Muscle layer of duodenum (tissue), 2 donors: Measurements from ENCODE around the gene BMP5.
"Not testable (repeated sequence)": the region's sequence is repeated elsewhere in the genome, so short reads cannot be mapped to it uniquely, and the experiment has no call there.

ENCODE experiments used
- H3K27ac ChIP-seq: one replicate; pipeline ENCODE4 v1.7.0; 2013; ENCODE audit warnings: mild to moderate bottlenecking, low read length
- H3K27me3 ChIP-seq: one replicate; pipeline ENCODE4 v1.7.0; 2013; ENCODE audit warnings: low read depth, mild to moderate bottlenecking, control low read depth, low read length
- H3K36me3 ChIP-seq, 2 donors: one replicate each; pipeline ENCODE4 v1.7.0; 2013; ENCODE audit warnings: low read length in 2 of 2, control low read depth in 1 of 2, mild to moderate bottlenecking in 1 of 2; ENCODE audit not compliant: insufficient read depth in 2 of 2, control insufficient read depth in 1 of 2
- H3K4me1 ChIP-seq, 2 donors: one replicate each; pipeline ENCODE4 v1.7.0; 2013; ENCODE audit warnings: low read length in 2 of 2, mild to moderate bottlenecking in 2 of 2, control low read depth in 1 of 2, moderate library complexity in 1 of 2; ENCODE audit not compliant: insufficient read depth in 2 of 2, control insufficient read depth in 1 of 2
- H3K4me3 ChIP-seq, 2 donors: one replicate each; pipeline ENCODE4 v1.7.0; 2013; ENCODE audit warnings: low read length in 2 of 2, low read depth in 1 of 2, mild to moderate bottlenecking in 1 of 2
- H3K9me3 ChIP-seq, 2 donors: one replicate each; pipeline ENCODE4 v1.7.0; 2013; ENCODE audit warnings: low read length in 2 of 2, control low read depth in 1 of 2, mild to moderate bottlenecking in 1 of 2; ENCODE audit not compliant: control insufficient read depth in 1 of 2
- donor health status: healthy.

Gene BMP5

GRCh38 chr6:55875400-55875799 is at the start of gene BMP5:
Gene BMP5 (minus strand): TSS chr6:55875590. CDS start chr6:55874865, 725 bp downstream.
- Histone ChIP-seq H3K4me1 (no peaks in the 10 kb centered on the region), H3K27me3 (no peaks in the 10 kb centered on the region), H3K9me3 (no peaks in the 10 kb centered on the region), H3K27ac (peak within 1 kb of the TSS; percentile 24), H3K36me3 (no peaks in the 10 kb centered on the region), H3K4me3 (peak within 1 kb of the TSS in 1 of 2 donors; percentile 28)

GRCh38 chr6:55922406-55922805 is 47.0 kb upstream of the BMP5 start:
- no peak overlapping the region for H3K4me3 ChIP-seq
- no peaks in the 10 kb centered on the region for H3K36me3 ChIP-seq
- H3K4me1 ChIP-seq: no peaks in the 10 kb centered on the region
- no peaks in the 10 kb centered on the region for H3K9me3 ChIP-seq
- no peak overlapping the region for H3K27ac ChIP-seq
- no peaks in the 10 kb centered on the region for H3K27me3 ChIP-seq

GRCh38 chr6:55919716-55920308 is 44.4 kb upstream of the BMP5 start:
- no peaks in the 10 kb centered on the region for H3K27me3 ChIP-seq
- no peak overlapping the region for H3K4me3 ChIP-seq

GRCh38 chr6:55918639-55919038 is 43.2 kb upstream of the BMP5 start:
- Histone ChIP-seq H3K27me3 (no peaks in the 10 kb centered on the region), H3K4me3 (no peak overlapping the region), H3K4me1 (no peaks in the 10 kb centered on the region), H3K27ac (no peak overlapping the region), H3K9me3 (no peaks in the 10 kb centered on the region), H3K36me3 (no peaks in the 10 kb centered on the region)

More at GRCh38 chr6:55919716-55920308, 44.4 kb upstream of the BMP5 start:
- Histone ChIP-seq H3K4me1 (no peaks in the 10 kb centered on the region), H3K27ac (no peak overlapping the region), H3K36me3 (no peaks in the 10 kb centered on the region), H3K9me3 (no peaks in the 10 kb centered on the region)

GRCh38 chr6:55917751-55918415 is 42.5 kb upstream of the BMP5 start:
- Histone ChIP-seq H3K9me3 (no peaks in the 10 kb centered on the region), H3K27me3 (no peaks in the 10 kb centered on the region), H3K27ac (no peak overlapping the region), H3K36me3 (no peaks in the 10 kb centered on the region), H3K4me3 (no peak overlapping the region), H3K4me1 (no peaks in the 10 kb centered on the region)

- H3K9me3 ChIP-seq: no peaks in the 10 kb centered on the region
- no peak overlapping the region for H3K4me3 ChIP-seq
- H3K36me3 ChIP-seq: no peaks in the 10 kb centered on the region
- H3K4me1 ChIP-seq: no peaks in the 10 kb centered on the region
- no peak overlapping the region for H3K27ac ChIP-seq
- no peaks in the 10 kb centered on the region for H3K27me3 ChIP-seq
Observed at GRCh38 chr6:55916188-55916587, 40.8 kb upstream of the BMP5 start.

- no peaks in the 10 kb centered on the region for H3K27me3 ChIP-seq
- H3K9me3 ChIP-seq: no peaks in the 10 kb centered on the region
- H3K4me3 ChIP-seq: no peak overlapping the region
- H3K36me3 ChIP-seq: no peaks in the 10 kb centered on the region
- H3K4me1 ChIP-seq: no peaks in the 10 kb centered on the region
- H3K27ac ChIP-seq: no peak overlapping the region
Observed at GRCh38 chr6:55913228-55914195, 38.1 kb upstream of the BMP5 start.

- not testable (repeated sequence) for H3K4me3 ChIP-seq, H3K36me3 ChIP-seq, H3K27ac ChIP-seq, H3K4me1 ChIP-seq, H3K9me3 ChIP-seq, H3K27me3 ChIP-seq
Observed at GRCh38 chr6:55910466-55910865, 35.1 kb upstream of the BMP5 start.

- H3K4me3 ChIP-seq, H3K9me3 ChIP-seq, H3K27me3 ChIP-seq: not testable (repeated sequence)
Observed at GRCh38 chr6:55909911-55910310, 34.5 kb upstream of the BMP5 start.

GRCh38 chr6:55902796-55903195 is 27.4 kb upstream of the BMP5 start:
- H3K4me1 ChIP-seq: no peaks in the 10 kb centered on the region
- no peaks in the 10 kb centered on the region for H3K36me3 ChIP-seq

More at GRCh38 chr6:55909911-55910310, 34.5 kb upstream of the BMP5 start:
- H3K36me3 ChIP-seq, H3K4me1 ChIP-seq, H3K27ac ChIP-seq: not testable (repeated sequence)

GRCh38 chr6:55901765-55902270 is 26.4 kb upstream of the BMP5 start:
- Histone ChIP-seq H3K9me3 (no peaks in the 10 kb centered on the region), H3K4me1 (no peaks in the 10 kb centered on the region), H3K36me3 (no peaks in the 10 kb centered on the region), H3K27ac (no peak overlapping the region), H3K4me3 (no peak overlapping the region), H3K27me3 (no peaks in the 10 kb centered on the region)

More at GRCh38 chr6:55902796-55903195, 27.4 kb upstream of the BMP5 start:
- H3K27ac ChIP-seq: no peak overlapping the region
- H3K9me3 ChIP-seq: no peaks in the 10 kb centered on the region
- H3K27me3 ChIP-seq: no peaks in the 10 kb centered on the region
- H3K4me3 ChIP-seq: no peak overlapping the region
